ENCODE data around the gene GPA33.
A peak's percentile ranks its signal among the peaks of the same experiment; 100 is the strongest.

The GPA33 gene

DNA sequence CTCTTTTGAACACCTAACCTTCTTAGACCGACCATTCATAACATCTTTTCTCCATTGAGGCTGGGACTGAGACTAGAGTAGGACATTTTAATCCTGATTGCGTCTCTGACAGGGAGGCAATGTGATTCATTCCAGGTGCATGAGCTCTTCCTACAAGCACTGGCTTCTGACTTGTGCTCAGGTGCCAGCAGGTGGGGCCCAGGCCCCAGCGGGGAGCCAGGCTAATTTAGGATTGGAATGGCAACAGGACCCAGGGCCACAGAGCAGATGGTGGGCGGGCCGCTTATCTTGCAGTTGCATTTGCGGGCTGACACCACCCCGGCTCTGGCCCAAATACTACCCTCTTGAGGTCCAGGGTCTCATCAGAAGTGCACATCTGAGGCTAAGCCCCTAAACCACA lies 4.1 kb downstream of the GPA33 start:
- no peak for DNase-seq (ENCODE audit: low read depth)

DNA sequence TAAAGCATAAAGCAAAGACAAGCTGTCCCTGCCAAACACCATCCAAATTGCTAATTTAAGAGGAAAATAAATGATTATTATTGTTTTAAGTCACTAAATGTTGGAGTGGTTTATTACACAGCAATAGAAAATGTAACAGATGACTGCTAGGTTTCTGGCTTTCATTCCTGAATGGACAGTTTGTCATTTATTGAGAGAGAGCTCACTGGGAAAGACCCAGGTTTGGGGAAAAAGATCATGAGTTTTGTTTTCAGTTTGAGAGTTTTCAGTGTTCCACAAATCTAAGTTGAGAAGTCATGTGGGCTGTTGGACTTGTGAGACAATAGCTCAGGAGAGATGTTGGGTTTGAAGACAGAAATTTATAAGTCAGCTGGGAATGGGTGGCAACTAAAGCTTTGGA lies 5.4 kb downstream of the GPA33 start:
- DNase-seq (ENCODE audit: low read depth): no peak

DNA sequence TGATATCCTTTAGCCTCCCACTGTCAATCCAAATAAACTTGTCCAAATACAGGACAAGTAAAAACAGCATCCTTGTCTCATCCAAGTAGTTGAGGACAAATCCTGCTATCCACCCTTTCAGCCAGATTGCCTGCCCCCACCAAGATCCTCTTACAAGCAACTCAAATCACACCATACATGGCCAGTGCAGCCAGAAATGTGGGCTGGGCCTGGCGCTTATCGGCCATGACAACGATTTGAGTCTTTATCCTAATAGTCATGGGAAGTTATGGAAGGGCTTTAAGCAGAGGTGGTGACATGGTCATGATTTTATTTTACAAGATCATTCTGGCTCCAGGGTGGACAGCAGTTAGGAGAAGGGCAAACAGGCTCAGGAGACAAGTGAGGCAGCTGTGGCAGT lies 6.3 kb downstream of the GPA33 start:
- no peak for DNase-seq (ENCODE audit: low read depth)

DNA sequence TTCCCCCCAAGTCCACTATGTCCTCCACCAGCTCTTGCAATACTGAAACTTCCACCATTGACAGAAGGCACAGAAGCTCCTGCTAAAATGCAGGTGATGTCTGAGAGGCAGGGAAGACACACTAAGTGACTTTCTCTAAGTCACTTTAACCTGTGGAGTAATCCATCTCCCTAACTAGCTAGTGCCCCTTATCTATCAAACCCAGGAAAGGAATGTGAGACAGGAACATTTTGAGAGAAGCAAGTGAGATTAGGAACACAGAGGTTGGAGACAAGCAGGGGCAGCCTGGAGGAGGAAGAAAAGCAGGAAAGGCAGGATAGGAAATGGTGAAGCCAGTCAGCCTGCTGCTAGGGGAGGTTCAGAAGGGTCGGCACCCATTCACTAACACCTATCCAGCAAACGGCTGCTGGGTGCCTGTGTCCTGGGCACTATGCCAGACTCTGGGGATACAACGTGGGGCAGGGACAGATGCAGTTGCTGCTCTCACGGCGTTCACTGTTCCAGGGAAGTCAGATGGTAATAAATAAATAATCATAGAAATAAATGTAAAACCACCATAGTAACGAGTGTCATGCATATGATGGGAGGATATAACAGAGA lies 7.0 kb downstream of the GPA33 start:
- DNase-seq (ENCODE audit: low read depth): no peak

DNA sequence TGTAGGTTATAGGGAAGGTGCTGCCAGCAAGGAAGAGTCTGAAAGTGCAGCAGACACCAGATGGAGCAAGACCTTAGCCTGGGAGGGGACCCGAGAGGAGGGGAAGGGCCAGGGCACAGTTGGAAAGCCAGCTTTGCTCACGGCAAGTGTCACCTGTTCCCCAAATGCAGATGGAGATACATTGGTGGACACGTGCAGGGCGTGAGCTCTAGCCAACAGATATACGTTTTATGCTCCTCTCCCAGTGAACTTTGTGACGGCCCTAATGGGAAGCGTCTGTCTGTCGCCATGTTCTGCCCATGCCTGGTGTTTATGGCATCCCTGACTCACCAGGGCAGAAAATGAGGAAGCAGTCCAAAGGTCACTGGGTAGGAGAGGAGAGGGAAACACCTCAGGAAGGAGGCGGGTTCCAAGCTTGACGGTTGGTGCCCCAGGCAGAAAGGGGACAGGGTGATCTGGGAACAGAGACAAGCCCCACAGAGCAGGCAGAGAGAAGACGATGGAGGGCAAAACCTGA lies 7.6 kb downstream of the GPA33 start:
- no peak for DNase-seq (ENCODE audit: low read depth)

DNA sequence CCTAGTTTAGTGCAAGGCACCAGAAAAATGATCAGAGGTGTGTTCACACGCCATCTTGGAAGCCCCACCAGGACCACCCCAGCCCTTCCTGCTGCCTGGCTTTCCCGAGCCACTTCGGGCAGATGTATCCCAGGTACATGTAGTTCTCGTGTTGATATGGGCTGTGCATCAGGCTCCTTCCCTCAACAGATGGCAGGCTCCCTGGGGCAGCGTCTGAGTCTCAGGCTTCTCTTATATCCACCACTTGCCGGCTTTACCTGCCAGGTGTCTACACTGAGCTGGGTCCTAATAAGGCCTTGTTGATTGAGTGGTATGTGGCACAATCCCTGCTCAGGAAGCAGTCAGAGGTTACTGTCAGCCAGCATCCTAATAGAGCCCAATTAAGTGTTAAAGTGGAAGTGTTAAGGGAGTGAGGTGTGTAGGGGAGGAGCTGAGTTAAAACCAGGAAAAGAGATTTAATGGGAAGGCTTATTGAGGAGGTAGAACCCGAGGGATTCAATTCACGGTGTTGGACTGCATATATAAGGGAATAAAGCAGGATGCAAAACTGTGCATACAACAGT lies 8.5 kb downstream of the GPA33 start:
- no peak for DNase-seq (ENCODE audit: low read depth)

DNA sequence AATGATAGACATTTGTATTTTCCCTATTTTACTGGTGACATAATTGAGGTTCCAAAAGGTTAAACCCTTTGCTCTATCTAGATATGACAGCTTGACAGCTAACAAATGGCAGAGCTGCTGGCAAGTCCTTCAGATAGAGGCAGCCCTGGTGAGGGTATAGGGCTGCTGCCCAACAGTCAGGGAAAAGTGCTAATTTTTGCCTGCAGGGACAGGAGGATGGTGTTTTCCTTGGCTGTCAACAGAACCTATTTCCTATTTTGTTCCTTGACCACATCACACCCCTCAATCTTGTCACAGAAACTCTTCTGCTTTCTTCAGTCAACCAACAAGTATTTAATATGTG lies 12.3 kb downstream of the GPA33 start:
- no peak for DNase-seq (ENCODE audit: low read depth)

DNA sequence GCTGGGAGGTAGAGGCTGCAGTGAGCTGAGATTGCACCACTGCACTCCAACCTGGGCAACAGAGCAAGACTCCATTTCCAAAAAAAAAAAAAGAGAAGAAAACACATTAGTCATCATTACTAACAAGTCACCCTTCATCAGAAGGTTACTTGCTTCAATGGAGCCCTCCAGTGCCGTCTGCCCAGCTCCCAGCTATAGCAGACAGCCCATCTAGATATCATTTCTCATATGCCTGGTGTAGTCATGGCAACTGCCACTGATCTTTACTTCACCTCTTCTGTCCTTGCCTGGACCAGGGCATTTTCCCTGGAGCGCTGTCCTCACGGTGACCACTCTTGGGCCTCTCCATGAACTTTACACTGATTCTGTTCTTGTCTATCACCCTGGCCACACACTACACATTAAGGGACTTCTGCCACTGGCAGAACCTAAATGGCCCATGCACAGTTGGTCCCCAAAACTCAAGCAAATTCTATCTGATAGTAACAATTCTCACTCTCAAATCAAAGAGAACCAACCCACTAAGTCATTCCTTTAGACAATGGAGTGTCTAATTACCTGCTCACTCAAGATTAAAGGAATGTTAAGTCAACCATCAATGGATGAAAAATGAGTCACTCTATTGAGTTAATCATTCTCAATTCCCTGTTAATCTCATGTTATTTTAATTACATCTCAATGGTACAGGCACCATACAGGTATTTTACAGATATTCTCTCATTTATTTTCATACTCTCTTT lies 12.9 kb downstream of the GPA33 start:
- DNase-seq (ENCODE audit: low read depth): no peak

DNA sequence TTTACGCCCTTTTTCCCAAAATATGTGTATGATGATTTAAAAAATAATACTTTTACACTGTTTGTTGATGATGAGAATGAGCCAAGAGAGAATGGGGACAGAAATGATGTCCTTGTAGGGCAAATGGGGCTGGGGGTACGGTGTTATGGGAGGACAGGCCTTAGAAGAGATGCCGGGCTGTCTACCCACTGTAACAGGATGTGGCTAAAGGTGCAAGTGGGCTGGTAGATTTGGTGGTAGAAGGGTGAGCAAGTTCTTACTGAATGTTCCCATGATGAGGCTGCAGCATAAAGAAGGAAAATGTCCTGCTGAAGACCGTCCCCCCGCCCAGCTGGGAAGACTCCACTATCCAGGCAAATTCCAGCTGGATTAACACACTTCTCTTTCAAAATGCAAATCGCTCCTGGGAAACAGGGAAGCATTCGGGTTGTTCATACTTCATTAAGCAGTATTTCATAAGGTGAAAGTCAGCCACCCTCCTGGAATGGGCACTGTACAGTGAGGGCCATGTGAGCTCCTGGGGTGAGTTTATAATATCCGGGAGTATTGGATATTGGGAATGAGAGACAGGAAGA lies 14.0 kb downstream of the GPA33 start:
- no peak for DNase-seq (ENCODE audit: low read depth)

DNA sequence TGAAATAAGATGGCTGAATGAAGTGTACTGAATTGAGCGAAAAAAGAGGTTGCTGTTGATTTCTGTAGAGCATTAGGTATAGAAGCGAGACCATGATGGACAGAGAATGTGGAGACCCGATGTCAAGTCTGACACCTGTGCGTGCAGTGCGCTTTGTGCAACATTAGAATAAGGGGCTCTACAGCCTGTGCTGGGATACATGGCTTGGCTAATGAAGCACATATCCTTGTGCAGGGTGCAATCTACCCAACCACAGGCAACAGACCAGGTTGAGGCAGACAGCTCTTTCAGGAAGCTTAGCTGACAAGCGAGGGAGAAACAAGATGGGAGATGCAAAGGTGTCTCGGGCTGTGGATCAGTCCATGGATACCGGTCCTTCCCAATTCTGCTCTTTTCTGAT lies 18.9 kb downstream of the GPA33 start:
- DNase-seq (ENCODE audit: low read depth): no peak

DNA sequence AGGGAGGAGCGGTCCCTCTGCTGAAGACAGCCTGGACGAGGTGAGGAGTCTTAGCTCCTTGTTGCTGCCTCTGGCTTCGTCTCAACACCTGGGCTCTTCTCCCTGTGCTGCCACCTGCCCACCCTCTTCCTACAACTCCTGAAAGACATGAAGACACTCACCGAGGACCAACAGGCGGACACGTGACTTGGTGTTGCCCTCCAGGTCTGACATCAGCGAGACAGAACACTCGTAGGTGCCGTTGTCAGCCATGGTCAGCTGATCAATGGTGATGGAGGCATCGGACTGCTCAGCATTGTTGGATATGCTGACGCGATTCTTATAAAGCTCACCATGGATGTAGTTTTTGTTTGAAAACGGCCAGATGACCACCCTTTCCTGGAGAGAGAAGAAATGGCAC lies 21.4 kb downstream of the GPA33 start:
- DNase-seq (ENCODE audit: low read depth): no peak

DNA sequence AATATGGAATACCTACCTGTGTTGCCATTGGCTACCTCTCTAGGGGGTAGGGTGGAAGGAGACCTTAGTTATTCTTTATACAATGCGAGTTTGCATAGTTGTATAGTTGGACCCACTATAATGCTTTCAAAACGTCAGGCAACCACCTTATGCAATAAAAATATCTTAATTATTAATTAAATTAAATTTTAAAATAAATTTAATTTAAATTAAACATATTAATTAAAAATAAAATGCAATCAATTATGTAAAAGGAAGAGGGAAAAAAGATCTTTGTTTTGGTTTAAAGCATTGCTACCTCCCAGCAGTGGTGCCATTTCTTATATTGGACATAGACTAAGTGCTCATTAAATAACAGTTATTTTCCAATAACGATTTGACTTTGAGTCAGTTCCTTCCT lies 22.3 kb downstream of the GPA33 start:
- no peak for DNase-seq (ENCODE audit: low read depth)

DNA sequence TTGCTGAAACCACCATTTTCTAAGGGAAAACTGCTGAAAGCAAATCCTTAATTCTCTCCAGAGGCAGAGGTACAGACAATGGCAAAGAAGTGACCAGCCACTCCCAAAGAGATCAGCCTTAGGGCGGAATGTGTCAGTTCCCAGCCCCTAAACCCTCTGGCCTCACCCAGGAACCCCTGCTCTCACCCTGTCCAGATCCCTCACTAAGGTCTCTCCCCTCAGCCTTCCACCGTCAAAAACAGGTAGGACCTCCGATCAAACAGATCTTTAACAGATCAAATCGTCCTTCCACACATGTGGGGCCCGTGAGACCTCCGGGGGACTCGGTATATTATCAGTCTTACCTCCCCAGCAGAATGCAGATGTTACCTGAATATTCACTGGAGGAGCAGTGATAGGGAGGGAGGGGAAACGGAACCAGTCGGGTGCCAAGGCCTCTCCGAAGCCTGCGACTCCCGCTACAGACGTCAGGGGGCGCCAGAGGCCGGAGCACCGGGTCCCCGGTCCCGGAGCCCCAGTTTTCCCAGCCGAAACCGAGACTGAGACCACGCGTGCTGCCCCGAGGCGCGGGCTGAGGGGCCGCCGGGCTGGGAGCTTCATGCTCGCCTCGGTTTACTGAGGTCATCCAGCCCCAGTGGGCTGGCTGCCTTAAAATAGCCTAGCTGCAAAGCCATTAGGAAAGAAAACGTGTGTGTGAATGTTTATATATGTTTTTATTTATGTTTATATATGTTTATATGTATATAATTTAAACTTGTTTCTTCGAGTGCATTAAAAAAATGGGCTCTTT lies 23.6 kb downstream of the GPA33 start:
- peak; percentile 74 for DNase-seq (ENCODE audit: low read depth)

DNA sequence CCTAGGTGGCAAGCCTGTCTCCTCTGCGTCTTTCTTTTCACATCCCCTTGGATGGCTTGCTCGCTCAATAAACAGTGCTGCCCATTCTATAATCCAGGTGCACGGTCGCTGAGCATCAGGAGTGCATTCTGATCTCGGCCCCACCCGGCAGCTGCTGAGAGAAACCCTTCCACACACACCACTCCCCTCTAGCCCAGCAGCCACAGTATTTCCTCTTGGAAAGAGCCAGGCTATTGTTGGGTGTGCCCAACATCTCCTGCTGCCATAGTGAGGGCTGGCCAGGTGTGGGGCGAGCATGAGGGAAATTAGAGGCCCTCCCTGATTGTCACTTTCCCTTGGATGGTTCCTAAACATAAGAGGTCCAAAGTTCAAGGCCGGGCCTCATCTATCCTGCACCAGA lies 24.7 kb downstream of the GPA33 start:
- DNase-seq (ENCODE audit: low read depth): no peak

DNA sequence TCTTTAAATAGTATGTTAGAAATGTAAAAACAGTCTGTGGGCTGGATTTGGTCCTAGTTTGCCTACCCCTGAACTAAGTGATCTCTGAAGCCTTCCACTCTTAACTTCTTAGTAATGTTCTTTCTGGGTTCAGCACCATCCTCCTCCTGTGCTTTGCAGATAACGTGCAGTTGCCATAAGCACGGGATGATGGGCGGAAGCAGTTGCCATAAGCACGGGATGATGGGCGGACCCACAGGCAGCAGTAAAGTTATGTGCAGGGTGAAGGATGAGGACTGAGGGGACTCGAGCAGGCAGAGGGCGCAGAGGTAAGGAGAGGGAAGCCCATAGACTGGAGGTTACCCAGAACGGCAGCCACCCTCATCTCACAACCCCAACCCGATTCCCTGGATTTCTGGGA lies 25.6 kb downstream of the GPA33 start:
- DNase-seq (ENCODE audit: low read depth): no peak

DNA sequence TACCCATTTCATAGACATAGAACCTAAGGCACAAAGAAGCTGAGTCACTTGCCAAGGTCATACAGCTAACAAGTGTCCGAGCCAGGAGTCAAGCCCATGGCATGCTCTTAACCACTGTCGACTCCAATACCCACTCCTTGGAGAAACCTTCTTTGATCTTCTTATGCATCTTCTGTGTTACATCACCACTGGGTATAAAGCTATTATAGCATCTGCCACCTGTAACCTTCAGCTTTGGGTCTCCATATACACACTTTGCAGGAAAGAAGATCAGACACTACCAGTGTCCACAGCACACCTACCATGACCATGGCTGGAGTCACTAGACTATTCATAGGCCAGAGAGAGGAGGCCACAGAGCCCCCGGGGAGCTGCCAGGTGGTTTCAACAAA lies 29.1 kb downstream of the GPA33 start:
- no peak for DNase-seq (ENCODE audit: low read depth)

DNA sequence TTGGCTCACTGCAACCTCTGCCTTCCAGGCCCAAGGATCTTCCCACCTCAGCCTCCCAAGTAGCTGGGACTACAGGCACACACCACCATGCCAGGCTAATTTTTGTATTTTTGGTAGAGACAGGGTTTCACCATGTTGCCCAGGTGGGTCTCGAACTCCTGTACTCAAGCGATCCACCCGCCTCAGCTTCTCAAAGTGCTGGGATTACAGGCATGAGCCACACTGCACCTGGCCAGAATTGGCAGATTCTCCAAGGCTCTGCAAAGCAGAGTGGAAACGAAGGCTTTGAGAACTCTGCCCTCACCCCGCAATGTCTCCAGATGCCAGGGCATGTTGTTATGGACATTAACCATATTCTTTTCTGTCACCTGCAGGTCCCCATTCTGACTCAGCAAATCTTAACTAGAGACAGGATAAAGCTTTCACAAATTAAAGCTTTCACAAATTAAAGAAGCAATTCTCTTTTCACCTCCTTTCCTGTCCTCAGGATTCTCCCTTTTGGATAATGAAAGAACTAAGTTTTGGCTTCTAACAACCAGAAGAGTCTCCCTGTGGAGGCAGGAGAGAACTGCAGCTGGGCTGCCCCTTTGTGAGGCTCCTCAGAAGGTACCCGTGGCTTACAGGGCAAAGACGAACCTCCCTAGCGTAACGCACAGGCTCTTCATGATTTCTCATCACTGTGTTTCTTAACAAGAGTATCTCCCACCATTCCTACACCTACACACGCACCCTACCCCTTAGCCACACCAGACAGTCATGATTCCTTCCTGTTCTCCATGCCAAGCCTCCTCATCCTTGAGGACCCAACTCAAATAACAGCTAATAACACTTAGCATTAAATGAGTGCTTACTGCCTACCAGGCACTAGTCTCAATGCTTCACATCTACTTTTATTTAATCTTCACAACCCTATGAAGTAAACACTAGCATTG lies 29.8 kb downstream of the GPA33 start:
- DNase-seq (ENCODE audit: low read depth): no peak

DNA sequence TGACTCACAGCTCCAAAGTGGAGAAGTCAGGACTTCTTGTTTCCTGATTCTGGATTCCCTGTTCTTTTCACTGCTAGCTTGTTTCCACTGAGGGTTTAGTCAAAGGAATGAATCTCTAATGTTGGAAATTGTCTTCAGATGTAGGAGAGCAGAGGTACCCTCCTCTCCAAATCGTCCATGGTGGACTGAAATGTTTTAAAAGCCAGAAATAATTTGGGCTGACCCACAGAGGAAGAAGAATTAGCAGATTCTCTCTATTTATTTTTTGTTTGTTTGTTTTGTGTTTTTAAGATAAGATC lies 30.4 kb downstream of the GPA33 start:
- DNase-seq (ENCODE audit: low read depth): no peak

DNA sequence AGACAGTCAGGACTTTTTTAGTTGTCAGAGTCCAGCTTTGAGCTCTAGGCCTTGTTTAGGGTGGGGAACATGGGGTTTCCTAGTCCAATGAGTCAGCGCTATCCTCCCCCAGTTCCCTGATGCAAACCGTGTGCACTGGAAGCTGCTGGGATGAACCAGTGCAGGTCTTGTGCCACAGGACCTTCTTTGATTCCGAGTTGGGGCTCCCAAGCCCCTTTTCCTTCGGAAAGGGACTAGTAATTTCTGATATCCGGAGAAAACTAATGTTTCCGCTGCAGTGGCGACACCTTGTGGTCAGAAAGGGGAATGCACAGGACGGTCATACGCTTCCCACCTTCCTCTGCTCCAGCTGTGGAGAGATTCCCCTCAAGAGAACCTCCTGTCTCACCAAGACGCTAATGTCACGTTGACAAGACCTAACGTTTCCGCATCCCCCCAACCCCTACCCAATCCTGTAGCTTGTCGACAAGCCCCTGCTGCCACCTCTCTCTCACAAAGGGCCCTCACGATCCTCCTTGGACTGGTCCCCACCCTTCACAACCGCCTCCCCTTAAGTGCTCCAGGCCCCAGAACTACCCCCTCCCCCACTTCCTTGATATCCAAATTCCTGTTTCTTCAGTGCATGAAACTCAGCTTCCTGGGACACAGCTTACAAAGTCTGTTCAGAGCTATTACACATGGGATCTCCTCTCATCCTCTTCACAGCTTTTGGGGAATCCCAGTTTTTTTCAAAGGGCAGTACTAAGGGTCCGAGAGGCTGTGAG lies 30.9 kb downstream of the GPA33 start:
- DNase-seq (ENCODE audit: low read depth): peak; percentile 48

DNA sequence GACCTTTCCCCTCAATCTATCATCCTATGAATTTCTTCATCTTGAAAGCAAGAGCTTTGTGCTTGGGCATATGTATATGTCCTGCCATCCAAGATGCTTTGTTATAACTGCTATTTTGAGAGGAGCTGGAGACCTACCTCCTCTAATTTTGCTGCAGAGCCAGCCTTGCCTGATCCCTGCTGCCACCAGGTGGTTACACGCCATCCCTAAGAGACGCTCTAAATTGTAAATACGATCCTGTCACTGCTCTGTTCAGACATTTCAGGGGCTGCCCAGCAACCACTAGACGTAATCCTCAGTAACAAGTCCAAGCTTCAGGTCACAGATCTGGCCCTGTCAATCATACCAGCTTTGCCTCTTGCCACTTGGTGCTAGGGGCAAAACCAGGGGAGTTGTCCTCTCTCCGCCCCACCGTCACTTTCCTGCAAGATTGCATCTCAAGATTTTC lies 32.9 kb downstream of the GPA33 start:
- no peak for DNase-seq (ENCODE audit: low read depth)

Data from stimulated activated CD4-positive, alpha-beta T cell treated with anti-CD3 and anti-CD28 coated beads, Interleukin-2, amount 100 ng/mL, for 4 hours (primary cell).